ENCODE data around the gene RAI1.

DNA sequence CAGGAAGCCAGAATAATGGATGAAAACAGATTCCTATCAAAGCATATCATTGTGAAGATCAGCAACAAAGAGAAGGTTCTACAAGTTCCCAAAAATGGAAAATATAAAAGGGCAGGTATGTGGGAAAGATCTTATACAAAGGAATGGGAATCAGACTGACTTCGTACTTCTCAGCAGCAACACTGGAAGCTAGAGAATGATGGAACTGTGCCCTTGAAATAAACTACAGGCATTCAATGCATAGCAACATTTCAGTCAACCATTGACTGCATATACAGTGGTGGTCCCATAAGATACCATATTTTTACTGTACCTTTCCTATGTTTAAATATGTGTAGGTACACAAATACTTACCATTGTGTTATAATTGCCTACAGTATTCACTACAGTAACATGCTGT is 30.3 kb upstream of the RAI1 start:
- TF ChIP-seq, protein P1, sequence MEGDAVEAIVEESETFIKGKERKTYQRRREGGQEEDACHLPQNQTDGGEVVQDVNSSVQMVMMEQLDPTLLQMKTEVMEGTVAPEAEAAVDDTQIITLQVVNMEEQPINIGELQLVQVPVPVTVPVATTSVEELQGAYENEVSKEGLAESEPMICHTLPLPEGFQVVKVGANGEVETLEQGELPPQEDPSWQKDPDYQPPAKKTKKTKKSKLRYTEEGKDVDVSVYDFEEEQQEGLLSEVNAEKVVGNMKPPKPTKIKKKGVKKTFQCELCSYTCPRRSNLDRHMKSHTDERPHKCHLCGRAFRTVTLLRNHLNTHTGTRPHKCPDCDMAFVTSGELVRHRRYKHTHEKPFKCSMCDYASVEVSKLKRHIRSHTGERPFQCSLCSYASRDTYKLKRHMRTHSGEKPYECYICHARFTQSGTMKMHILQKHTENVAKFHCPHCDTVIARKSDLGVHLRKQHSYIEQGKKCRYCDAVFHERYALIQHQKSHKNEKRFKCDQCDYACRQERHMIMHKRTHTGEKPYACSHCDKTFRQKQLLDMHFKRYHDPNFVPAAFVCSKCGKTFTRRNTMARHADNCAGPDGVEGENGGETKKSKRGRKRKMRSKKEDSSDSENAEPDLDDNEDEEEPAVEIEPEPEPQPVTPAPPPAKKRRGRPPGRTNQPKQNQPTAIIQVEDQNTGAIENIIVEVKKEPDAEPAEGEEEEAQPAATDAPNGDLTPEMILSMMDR (IDR thresholded peaks at IDR 0.05): no peak
- TF ChIP-seq POLR2AphosphoS5 (IDR thresholded peaks at IDR 0.05): no peak

Measured in suprapubic skin (tissue), 3 donors.